ENCODE data around the gene PRKCZ.

The PRKCZ gene

DNA sequence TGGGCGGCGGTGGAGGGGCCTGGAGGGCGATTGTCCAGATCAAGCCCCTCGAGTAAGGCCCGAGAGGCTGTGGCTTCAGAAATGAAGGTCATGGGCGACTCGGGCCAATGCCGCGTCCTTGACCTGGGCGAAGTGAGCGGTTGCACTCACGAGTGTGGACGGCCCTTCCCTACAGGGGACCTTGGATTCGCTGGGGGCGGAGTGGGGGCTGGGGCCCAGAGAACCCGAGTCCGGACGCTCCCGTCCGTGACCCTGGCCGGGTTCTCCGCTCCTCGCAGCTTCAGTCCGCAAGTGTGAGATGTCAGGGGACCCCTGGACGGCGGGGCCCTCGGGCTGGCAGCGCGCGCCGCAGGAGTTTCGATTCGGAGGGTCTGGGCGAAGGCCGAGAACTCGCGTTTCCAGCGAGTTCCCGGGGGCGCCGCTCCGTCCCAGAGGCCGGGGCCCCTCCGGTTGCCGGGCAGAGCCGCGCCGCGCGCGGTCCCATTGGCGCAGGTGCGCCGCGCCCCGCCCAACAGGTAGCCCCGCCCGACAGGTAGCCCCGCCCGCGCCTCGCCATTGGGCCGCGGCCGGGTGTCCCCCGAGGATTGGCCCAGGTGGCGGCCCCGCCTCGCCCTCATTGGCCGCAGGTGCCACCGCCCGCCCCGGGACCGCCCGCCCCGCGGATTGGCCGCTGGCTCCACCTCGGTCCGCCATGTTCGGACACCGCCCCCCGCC, at the start of gene PRKCZ:
Gene PRKCZ, plus strand, starts transcription at position 694 of the 714 bp plus-strand sequence. CDS start 220 bp downstream, outside the sequence.
- Histone ChIP-seq H3K36me3 (ENCODE audit: control insufficient read depth, insufficient read depth, low read length) (no peaks in the 10 kb centered on the region), H3K9me3 (ENCODE audit: control insufficient read depth, low read length) (no peaks in the 10 kb centered on the region), H3K4me1 (ENCODE audit: control insufficient read depth, insufficient read depth, low read length) (peaks cover 51% of the 10 kb centered on the region), H3K9ac (ENCODE audit: low read length) (peak within 1 kb of the TSS; percentile 66), H3K27me3 (ENCODE audit: control insufficient read depth, insufficient read depth, low read length) (peaks cover 22% of the 10 kb centered on the region), H3K4me3 (ENCODE audit: low read length) (peak within 1 kb of the TSS; percentile 63)

DNA sequence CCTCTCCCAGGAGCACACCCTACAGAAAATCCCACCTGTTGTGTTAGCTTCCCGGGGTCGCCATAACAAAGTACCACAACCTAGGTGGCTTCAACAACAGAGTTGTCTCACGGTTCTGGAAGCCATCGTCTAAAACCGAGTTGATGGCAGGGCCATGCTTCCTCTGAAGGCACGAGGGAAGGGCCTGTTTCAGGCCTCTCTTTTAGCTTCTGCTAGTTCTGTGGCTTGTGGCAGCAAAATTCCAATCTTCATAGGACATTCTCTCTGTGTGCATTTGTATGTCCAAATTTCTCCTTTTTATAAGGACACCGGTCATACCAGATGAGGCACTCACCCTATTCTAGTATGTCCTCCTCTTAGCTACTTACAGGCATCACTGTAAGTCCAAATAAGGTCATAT, 49.8 kb upstream of the PRKCZ start:
- no peaks in the 10 kb centered on the region for H3K36me3 ChIP-seq (ENCODE audit: control insufficient read depth, insufficient read depth, low read length)
- H3K27me3 ChIP-seq (ENCODE audit: control insufficient read depth, insufficient read depth, low read length): peaks cover 20% of the 10 kb centered on the region
- no peak overlapping the region for H3K4me3 ChIP-seq (ENCODE audit: low read length)
- H3K9ac ChIP-seq (ENCODE audit: low read length): no peak overlapping the region
- no peaks in the 10 kb centered on the region for H3K9me3 ChIP-seq (ENCODE audit: control insufficient read depth, low read length)
- no peaks in the 10 kb centered on the region for H3K4me1 ChIP-seq (ENCODE audit: control insufficient read depth, insufficient read depth, low read length)

- Histone ChIP-seq H3K4me3 (ENCODE audit: low read length) (no peak overlapping the region), H3K27me3 (ENCODE audit: control insufficient read depth, insufficient read depth, low read length) (peaks cover 21% of the 10 kb centered on the region), H3K4me1 (ENCODE audit: control insufficient read depth, insufficient read depth, low read length) (no peaks in the 10 kb centered on the region), H3K36me3 (ENCODE audit: control insufficient read depth, insufficient read depth, low read length) (no peaks in the 10 kb centered on the region), H3K9me3 (ENCODE audit: control insufficient read depth, low read length) (no peaks in the 10 kb centered on the region), H3K9ac (ENCODE audit: low read length) (no peak overlapping the region)
Measured at GRCh38 chr1:2000850-2001249, 49.4 kb upstream of the PRKCZ start.

GRCh38 chr1:2001773-2002411, 48.3 kb upstream of the PRKCZ start:
- Histone ChIP-seq H3K36me3 (ENCODE audit: control insufficient read depth, insufficient read depth, low read length) (no peaks in the 10 kb centered on the region), H3K27me3 (ENCODE audit: control insufficient read depth, insufficient read depth, low read length) (peaks cover 20% of the 10 kb centered on the region), H3K9me3 (ENCODE audit: control insufficient read depth, low read length) (no peaks in the 10 kb centered on the region), H3K9ac (ENCODE audit: low read length) (no peak overlapping the region), H3K4me1 (ENCODE audit: control insufficient read depth, insufficient read depth, low read length) (no peaks in the 10 kb centered on the region), H3K4me3 (ENCODE audit: low read length) (no peak overlapping the region)

DNA sequence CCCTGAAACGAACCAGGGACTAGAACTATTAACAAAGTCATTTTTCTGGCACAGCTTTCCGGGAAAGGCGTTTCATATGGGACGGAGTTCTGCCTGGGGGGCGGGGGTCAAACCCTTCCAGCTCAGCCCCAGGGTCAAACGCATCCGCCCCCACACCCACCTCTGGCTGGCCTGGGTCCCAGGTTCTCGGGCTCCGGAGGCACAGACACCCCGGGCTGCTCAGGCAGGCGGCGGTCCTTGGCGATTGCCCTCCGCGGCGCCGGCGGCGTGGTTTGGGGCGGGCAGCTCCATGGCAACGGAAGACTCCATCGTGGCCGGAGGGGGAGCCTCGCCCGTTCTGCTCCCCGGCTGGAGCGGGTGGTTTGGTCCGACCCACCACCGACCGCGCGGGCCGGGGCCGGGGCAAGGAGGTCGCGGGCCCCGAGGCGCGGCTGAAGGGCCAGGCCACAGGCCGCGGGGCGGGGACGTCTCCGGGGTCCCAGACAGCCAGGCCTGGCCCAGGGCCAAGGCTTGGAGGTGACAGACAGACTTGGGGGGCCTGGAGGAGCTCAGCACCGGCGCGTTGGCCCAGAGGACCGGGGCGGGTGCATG, 46.6 kb upstream of the PRKCZ start, which contains the start of gene CFAP74:
Gene CFAP74, minus strand, starts transcription at position 246 of the 591 bp plus-strand sequence. CDS start 12,830 bp downstream, outside the sequence.
- Histone ChIP-seq H3K9ac (ENCODE audit: low read length) (no peak within 1 kb of the TSS), H3K4me3 (ENCODE audit: low read length) (no peak within 1 kb of the TSS), H3K9me3 (ENCODE audit: control insufficient read depth, low read length) (no peaks in the 10 kb centered on the region), H3K36me3 (ENCODE audit: control insufficient read depth, insufficient read depth, low read length) (no peaks in the 10 kb centered on the region), H3K27me3 (ENCODE audit: control insufficient read depth, insufficient read depth, low read length) (peaks cover 20% of the 10 kb centered on the region), H3K4me1 (ENCODE audit: control insufficient read depth, insufficient read depth, low read length) (no peaks in the 10 kb centered on the region)

DNA sequence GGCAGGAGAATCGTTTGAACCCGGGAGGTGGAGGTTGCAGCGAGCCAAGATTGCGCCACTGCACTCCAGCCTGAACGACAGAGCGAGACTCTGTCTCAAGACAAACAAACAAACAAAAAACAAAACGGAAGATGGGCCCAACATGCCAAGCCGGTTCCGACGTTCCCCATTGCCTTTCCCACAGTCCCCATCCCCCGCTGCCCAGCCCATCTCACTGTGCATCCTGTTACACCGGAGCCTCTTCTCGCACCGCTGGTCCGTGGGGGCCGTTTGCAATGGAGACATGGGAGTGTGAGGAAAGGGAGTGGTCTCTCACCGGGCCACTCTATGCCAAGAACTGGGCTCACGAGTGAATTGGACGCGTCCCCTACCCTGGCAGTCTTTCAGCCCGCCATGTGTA, 45.4 kb upstream of the PRKCZ start:
- H3K4me1 ChIP-seq (ENCODE audit: control insufficient read depth, insufficient read depth, low read length): no peaks in the 10 kb centered on the region
- H3K36me3 ChIP-seq (ENCODE audit: control insufficient read depth, insufficient read depth, low read length): no peaks in the 10 kb centered on the region
- H3K4me3 ChIP-seq (ENCODE audit: low read length): no peak overlapping the region
- no peaks in the 10 kb centered on the region for H3K9me3 ChIP-seq (ENCODE audit: control insufficient read depth, low read length)
- H3K9ac ChIP-seq (ENCODE audit: low read length): no peak overlapping the region
- H3K27me3 ChIP-seq (ENCODE audit: control insufficient read depth, insufficient read depth, low read length): peaks cover 20% of the 10 kb centered on the region

- Histone ChIP-seq H3K9me3 (ENCODE audit: control insufficient read depth, low read length) (no peaks in the 10 kb centered on the region), H3K4me3 (ENCODE audit: low read length) (no peak overlapping the region), H3K4me1 (ENCODE audit: control insufficient read depth, insufficient read depth, low read length) (no peaks in the 10 kb centered on the region), H3K9ac (ENCODE audit: low read length) (no peak overlapping the region), H3K27me3 (ENCODE audit: control insufficient read depth, insufficient read depth, low read length) (peaks cover 7% of the 10 kb centered on the region), H3K36me3 (ENCODE audit: control insufficient read depth, insufficient read depth, low read length) (no peaks in the 10 kb centered on the region)
Measured at GRCh38 chr1:2009101-2010053, 40.8 kb upstream of the PRKCZ start.

DNA sequence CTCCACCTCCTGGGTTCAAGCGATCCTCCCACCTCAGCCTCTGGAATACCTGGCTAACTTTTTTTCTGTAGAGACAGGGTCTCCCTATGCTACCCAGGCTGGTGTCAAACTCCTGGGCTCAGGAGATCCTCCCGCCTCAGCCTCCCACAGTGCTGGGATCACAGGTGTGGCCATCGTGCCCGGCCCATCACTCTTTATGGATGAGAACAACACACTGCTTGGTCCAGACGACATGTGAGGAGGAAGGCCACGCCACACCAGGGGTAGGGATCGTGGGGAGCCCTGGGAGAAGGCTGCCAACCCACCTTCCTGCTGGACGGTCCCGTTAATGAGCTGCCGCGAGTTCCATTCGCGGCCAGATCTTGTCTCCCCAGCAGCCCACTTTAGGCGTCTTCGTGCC, 36.0 kb upstream of the PRKCZ start:
- no peak overlapping the region for H3K9ac ChIP-seq (ENCODE audit: low read length)
- H3K4me3 ChIP-seq (ENCODE audit: low read length): no peak overlapping the region
- H3K9me3 ChIP-seq (ENCODE audit: control insufficient read depth, low read length): no peaks in the 10 kb centered on the region
- H3K36me3 ChIP-seq (ENCODE audit: control insufficient read depth, insufficient read depth, low read length): no peaks in the 10 kb centered on the region
- H3K27me3 ChIP-seq (ENCODE audit: control insufficient read depth, insufficient read depth, low read length): peaks cover 24% of the 10 kb centered on the region
- H3K4me1 ChIP-seq (ENCODE audit: control insufficient read depth, insufficient read depth, low read length): no peaks in the 10 kb centered on the region

DNA sequence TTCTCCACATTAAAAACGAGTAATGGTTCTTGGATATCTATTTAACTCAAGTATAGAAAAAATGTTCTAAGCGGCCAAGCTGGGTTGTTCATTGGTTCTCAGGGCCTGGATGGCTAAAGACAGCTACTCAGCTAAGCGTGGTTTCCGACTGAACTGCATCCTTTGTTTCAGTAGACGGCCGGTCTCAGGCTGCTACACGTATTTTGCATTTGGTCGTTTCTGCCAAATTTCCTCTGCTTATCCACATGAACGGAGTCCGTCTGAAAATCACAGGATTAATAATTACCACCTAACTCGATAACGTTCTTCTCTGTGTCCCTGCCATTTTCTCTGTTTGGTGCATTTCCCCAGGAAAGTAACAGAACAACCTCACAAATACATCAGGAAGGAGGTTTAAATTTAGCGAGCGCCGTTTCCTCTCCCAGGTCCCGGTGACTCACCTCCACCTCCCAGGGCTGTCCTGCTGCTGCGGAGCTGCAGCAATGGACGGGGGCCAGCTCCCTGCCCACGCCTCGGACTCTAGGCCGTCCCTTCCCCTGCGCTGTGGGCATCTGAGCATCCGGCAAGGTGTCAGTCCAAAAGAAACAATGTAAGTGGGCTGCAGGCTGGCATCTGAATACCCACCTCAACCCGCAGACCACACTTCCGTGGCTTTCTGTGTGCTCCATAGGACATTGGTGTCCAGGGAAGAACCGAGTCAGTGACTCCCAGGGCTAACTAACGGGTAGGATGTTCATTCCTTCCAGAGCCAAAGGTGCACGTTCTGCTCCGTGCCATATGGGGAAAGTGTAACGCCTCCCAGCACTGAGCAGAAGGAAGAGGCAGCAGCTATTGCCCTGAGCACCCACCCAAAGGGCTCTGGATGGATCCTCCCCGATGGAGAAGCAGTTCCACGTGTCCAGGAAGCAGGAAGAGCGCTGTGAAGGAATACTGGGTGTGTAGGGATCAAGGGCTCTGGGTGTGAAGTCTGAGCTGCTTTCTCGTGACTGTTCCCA, 35.2 kb upstream of the PRKCZ start:
- Histone ChIP-seq H3K36me3 (ENCODE audit: control insufficient read depth, insufficient read depth, low read length) (no peaks in the 10 kb centered on the region), H3K4me3 (ENCODE audit: low read length) (no peak overlapping the region), H3K27me3 (ENCODE audit: control insufficient read depth, insufficient read depth, low read length) (peaks cover 31% of the 10 kb centered on the region), H3K9me3 (ENCODE audit: control insufficient read depth, low read length) (no peaks in the 10 kb centered on the region), H3K4me1 (ENCODE audit: control insufficient read depth, insufficient read depth, low read length) (no peaks in the 10 kb centered on the region), H3K9ac (ENCODE audit: low read length) (no peak overlapping the region)

DNA sequence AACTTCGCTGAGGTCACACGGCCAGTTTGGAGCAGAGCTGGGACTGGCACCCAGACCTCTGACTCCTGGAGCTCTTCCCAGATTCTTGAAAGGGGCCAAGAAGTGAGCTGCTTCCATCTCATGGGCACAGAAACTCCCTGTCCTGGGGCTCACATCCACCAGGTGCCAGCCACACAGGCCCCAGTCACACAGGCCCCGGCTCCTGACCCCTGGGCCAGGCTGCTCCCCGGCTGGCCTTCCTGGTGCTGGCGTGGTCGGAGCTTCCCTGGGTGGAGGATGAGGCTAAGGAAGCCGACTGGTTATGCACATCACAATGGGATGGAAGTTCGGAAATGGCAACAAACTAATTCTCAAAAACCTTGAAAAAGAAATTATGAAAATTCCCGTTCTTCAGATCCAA, 34.1 kb upstream of the PRKCZ start:
- Histone ChIP-seq H3K9ac (ENCODE audit: low read length) (no peak overlapping the region), H3K27me3 (ENCODE audit: control insufficient read depth, insufficient read depth, low read length) (peaks cover 41% of the 10 kb centered on the region), H3K9me3 (ENCODE audit: control insufficient read depth, low read length) (no peaks in the 10 kb centered on the region), H3K4me1 (ENCODE audit: control insufficient read depth, insufficient read depth, low read length) (no peaks in the 10 kb centered on the region), H3K36me3 (ENCODE audit: control insufficient read depth, insufficient read depth, low read length) (no peaks in the 10 kb centered on the region), H3K4me3 (ENCODE audit: low read length) (no peak overlapping the region)
